NCI-H69 (cell line): ENCODE data around the gene BEGAIN.

ENCODE experiments used
- DNase-seq: peaks from one replicate; lab custom pipeline; 2025; lab: John Stamatoyannopoulos, UW

BEGAIN gene

DNA sequence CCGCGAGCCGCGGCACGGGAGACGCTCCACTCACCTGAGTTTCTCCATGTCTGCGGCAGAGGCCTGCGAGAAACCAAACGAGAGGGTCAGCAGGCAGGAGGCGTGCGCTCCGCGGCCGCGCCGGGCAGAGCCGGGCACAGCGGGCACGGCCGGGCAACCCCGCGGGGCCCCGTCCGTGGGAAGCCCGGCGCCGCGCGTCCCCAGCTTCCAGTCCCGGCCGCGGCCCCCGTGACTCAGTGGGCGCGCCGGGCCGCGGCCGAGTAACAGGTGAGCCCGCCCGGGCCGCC, 19.4 kb downstream of the BEGAIN start:
- DNase-seq = peak; percentile 53

DNA sequence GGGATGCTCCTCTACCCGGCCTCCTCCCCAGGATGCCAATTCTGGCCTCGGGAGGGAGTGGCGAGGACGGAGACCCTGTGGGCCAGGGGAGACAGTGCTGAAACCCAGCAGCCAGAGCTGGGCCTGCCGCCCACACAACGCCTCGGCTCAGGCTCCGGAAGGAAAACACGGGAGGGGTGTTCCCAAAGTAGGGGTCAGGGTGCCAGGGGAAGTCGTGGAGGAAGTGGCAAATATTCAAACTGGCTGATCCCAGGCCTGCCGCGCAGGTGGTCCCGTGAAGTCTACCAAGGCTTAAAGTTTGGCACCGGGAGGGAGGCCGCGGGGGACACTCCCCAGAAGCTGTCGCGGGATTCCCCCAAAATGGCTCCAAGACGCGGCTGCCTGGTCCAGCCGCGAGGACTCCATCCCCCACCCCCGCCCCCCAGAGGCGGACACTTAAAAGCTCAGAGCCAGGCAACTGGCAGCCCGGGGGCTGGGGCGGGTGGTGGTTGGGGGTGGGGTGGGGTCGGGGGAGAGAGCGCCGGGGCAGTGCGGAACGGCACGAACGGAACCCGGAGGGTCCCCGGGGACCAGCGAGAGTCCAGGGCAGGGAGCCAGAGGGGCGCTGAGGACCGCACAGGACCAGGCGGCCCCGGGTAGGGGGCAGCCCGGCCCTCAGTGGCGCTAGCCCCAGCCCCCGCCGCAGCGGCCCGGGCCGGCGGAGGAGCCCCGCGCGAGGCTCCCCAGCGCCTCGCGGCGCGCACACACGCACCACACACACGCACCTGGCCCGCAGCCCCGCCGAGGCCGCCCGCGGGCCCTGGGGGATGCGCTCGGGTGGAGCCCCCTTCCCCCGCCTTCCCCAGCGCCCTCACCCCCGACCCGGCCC, 20.0 kb downstream of the BEGAIN start:
- DNase-seq = peak; percentile 24

DNA sequence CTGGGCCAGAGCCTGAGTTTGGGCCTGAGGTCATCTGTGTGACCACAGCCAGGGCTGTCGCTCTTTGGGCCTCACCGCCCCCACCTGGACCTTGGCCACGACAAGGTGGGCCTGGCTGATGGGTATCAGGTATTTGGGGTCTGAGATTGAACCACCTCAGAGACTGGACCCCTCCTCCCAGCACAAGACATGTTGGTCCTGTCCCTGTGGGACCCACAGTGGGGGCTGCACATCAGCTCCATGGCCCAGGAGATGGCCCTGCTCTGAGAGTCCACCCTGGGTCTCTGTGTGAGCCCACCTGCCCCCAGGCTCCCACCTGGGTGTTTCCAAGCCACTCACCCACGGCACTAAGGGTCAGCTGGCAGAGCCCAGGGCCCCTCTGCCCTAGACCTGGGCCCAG, 20.6 kb downstream of the BEGAIN start:
- no peak for DNase-seq

DNA sequence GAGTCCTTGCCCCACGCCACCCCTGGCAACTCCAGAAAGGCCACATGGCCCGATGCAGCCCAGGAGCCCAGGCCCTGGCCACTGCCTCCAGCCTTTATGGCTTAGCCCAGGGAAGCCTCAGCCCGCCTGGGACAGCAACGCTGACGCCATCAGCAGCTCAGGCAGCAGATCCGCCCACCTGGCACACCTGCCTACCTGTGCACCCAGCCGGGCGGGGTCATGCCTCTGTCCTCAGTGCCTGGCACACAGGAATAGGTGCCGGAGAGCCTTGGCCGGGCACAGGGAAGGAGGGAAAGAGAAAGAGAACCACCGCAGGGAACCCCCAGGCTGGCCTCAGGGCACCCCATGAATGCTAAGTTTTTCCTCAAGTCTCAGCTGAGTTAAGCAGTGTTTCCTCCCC, 21.1 kb downstream of the BEGAIN start:
- peak; percentile 59 for DNase-seq

DNA sequence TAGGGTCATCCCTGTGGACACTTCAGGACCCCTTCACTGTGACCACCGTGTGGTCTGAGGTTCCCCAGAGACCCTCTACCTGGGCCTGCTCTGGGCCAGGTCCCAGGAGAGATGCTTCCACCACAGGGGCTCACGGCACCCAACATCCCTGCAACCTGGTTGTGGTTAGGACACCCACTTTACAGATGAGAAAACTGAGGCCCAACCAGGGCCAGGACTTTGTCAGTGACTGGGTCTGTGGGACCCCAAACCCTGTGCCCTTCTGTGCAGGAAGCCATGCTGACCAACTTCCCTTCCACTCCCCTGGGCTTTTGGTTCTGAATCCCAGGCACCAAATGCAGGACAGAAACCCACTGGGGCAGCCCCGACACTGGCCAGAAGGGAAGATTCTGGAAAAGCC, 21.6 kb downstream of the BEGAIN start:
- no peak for DNase-seq

DNA sequence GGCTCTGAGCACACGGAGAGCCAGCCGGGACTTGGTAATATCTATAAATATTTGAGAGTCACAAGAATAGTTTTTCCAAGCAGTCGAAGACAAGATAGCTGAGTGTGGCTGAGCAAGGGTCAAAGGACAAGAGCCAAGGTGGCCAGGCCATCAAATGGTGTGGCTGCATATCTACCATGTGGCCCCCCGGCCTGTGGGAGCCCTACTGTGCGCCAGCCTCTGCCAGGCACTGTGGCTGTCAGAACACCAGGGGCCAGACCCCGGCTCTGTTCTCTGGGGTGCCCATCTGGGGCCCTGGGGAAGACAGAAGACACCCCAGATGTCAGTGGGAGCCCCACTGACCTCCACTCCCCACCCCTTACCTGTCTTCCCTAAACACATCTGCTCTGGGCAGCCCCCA, 22.7 kb downstream of the BEGAIN start:
- no peak for DNase-seq

DNA sequence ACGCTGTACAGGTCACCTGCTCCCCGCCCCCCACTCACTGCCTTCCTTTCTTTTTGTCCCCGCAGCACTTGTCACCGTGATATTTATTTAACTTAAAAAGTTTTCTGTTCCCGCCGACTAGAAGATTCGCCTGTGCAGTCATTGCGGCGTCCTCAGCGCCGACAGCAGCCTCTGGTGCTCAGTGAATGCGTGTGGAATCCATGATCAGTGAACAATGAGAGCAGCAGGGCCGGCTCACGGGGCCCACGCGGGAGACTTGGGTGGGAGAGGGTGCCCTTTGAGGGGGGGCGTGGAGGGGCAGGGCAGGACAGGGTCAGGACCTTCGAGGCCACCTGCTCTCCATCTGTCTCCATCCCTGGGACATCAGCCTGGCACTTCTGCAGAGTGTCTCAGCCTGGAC, 24.5 kb downstream of the BEGAIN start:
- no peak for DNase-seq

DNA sequence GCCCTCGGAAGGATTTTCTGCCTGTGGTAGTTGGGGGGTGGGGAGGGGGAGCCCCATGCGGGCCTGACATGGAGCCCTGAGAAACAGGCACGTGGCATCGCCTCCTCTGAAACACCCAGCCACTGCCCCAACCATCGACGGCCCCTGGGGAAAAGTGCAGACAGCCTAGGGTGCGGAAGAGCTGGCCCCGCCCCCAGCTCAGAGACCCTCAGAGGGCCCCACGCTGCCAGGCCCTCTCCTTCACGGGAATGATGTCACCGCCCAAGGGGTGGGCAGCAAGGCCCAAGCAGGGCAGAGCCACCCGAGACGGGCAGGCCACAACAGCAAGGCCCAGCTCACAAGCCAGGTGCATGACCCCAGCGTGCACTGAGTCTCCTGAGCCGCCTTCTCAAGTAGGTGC, 26.2 kb downstream of the BEGAIN start:
- no peak for DNase-seq

DNA sequence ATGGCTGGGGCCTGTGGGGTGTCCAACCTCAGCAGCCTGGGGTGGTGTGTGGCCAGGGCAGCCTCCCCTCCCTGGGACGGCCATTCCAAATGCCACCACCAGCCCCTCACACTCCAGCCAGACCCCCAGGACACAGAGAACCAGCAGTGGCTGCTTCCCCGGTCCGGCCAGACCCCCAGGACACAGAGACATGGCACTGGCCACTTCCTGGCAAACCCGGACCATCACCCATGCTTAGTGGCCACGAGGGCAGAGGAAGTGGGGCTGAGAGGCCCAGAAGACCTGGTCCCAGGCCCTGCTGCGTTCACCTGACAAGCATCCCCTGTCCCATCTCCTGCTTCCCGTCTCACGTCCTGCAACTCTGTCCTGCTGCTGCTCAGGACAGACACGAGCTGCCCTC, 26.7 kb downstream of the BEGAIN start:
- DNase-seq = no peak

DNA sequence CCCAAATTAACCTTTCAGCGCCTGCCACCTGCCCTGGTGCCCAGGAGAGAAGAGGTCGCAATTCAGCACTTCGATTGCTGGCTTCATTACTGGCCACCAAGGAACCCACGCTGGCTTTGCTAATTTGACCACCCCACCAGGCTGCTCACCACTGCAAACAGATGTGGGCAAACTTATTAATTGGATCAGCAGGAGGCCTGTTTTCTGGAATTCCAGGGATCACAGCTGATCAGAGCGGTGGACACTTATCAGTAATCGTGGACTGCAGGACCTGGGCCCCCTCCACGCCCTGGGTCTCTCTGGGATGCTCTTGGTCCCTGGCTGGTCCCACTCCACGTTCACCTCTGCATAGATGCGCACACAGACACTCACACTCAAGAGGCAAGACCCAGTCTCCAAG, 27.8 kb downstream of the BEGAIN start:
- DNase-seq = no peak

DNA sequence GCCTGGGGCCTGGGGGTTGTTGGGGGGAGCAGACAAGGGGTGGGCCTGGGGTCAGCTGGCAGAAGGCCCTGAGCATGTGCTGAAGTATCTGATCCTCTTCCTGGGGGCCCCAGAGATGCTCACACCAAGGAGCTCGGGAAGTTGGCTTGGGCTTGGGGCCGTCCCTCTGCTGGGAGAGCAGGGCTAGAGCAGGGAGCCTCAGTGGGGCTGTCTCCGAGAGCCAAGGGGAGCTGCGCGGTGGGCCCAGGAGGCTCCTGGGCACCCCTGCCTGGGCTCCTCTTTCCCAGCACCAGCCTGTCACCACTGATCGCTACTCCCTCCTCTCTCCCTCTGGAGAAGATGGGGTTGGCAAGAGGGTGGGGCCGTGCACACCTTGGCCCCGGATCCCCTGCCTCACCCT, 28.3 kb downstream of the BEGAIN start:
- DNase-seq = no peak

DNA sequence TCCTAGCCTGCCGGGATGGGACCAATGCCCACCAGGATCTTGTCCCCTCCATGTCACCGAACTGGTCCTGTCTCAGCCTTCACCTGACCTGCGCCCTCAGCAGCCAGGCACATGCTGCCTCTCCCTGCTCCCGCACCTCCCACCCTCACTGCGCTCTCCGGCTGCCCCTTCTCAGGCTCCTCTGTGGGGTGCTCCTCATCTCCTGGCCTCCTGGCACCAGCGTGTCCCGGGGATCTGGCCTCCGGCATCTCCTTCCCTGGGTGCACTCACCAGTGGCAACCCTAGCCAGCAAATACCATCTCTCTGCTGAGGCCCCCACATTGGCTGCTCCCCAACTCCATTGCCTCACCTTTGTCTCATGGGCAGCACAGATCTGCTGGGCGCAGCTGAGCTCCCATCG, 29.0 kb downstream of the BEGAIN start:
- DNase-seq = no peak

DNA sequence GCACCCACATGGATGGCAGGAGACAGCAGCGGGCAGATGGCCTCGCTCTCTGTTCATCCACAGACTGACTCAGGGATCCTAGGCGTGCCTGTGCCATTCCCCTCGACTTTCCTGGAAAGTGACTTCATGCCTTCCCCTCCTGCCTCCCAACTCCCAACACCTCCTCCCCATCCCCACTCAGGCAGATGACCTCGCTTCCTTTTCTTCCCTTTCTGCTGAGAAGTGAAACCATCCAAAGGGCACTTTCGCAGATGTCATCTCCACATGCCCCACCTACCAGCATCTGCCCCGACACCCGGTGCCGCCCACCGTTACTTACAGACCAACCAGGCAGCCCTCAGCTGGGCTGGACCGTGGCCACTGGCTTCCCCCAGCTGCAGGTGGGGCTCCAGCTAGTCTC, 29.6 kb downstream of the BEGAIN start:
- DNase-seq = peak; percentile 62

DNA sequence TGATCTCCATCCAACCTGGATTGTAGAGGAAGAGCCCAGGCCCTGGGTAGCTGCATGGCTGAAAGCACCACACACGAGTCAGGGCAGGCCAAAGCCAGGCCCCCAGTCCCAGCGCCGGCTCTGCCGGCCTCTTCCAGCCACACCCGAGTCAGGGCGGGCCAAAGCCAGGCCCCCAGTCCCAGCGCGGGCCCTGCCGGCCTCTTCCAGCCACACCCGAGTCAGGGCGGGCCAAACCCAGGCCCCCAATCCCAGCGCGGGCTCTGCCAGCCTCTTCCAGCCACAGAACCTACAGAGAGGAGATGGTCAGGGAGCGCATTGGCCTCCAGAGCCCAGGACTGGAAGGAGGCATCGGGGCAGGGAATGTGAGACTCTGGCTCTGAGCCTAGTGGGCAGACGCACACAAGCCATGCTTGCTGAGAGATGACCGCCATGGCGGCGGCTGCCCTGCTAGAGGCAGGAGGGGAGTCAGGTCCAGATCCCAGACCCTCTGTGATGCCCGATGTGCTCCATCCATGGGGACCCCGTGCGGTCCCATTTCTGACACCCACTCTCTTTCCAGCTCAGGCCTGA, 30.2 kb downstream of the BEGAIN start:
- DNase-seq = no peak

DNA sequence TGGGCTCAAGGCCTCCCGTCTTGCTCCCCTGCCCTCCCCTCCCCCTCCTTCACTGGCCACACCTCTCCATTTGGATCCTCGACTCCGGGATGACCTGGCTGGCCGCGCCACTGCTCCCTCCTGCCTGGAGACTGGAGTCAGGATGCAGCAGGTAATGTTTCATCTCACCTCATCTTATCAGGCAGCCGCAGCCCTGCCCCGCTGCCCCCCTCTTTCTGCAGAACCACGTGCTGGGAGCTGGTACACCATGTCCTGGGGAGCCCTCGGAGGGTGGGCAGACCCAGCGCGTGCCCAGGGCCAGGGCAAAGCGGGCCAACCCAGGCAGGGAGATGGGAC, 31.1 kb downstream of the BEGAIN start:
- DNase-seq = no peak

DNA sequence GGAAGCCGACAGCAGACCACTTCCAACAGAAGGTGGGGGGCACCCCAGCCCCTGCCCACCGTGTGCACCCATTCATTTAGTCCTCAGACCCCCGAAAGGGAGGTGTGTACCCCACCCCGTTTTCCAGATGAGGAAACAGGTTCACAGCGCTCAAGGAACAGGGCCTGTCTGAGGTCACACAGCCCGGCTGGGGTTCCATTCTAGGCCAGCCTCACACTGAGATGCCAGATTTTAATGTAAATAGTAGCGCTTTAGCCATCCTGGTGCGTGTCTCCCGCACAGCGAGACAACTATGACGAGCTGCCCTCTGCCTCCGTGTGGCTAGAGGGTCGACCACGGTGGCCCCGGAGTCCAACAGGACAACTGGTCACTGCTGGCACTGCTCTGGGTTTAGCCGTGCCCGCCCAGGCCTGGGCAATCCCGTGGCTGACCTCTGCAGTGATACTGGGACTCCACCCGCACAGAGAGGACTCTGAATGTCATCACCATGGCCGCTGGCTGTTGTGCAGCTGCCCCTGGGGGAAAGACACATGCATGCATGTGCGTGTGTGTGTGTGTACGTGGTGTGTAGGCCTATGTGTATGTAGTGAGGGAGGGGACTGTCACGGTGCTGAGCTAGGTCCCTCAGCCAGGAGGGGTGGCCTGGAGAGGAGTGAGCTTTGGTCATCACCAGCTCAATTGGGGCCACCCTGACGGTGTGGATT, 31.6 kb downstream of the BEGAIN start:
- DNase-seq = no peak

DNA sequence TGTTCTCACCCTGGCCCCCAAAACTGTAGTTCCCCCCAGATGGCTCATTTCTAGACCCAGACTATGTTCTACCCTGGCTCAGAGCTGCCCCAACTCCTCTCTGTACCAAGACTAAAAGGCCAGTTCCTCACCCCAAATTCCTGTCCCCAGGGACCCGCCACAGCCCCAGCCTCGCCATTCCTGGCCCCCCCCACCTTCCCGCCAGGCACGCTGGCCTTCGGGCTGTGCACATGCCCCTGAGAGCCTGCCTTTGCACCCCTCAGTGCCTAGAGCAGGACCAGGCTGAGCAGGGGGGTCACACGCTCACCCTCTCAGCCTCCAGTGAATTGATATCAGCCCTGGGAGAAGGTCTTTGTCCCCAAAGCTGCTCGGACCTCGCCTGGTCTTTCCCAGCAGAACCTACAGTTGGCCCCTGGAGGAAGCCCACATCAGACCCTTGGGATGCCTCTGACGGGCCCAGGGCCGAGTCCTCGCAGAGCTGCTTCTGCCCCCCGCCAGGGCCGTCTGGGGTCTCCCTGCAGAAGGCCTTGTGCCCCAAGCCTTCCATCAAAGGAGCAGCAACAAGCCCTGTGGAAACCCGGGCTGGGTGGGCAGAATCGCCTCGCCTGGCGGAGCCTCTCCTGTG, 32.4 kb downstream of the BEGAIN start:
- DNase-seq = no peak

DNA sequence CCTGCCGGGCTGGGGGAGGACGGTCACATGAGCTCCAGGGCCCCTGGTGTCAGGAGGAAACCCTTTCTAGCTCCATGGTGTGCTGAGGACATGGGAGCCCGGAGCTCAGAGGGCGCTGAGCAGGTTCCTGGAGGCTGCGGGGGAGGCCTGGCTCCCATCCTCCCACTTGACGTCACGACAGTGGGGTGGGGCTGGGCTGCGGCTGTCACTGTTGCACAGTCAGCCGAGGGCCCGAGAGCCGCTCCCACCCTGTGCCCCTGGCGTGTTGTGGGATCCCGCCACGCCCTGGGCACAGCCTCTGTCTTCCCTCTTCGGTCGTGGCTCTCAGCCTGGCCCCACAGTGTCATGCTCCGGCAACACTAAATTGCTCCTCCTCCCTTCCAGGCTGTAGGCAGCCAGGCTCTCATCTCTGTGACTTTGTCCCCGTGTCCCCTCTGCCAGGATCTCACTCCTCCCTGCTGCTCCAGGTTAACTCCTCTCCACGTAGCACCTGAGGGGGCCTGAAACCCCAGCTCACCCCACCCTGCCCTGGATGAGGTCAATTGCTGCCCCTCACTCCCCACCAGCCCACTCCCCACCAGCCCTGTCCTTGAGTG, 33.0 kb downstream of the BEGAIN start:
- no peak for DNase-seq

DNA sequence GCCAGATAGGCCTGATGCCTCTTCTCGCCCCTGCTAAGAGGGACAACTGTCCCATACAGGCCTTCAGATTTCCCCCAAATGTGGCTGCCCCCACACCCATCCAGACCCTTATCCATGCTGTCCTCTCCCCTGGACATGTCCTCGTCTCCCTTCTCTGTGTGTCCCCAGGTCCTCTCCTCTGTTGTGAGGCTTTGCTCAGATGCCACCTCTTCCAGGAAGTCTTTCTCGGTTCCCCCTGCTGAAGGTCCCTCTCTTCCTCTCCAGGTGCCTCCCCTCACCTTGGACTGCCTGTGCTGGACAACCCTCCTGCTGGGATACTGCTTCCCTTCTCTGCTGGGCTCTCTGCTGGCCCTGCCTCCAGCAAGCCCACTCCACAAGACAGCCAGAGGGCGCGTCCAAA, 33.7 kb downstream of the BEGAIN start:
- DNase-seq = no peak

DNA sequence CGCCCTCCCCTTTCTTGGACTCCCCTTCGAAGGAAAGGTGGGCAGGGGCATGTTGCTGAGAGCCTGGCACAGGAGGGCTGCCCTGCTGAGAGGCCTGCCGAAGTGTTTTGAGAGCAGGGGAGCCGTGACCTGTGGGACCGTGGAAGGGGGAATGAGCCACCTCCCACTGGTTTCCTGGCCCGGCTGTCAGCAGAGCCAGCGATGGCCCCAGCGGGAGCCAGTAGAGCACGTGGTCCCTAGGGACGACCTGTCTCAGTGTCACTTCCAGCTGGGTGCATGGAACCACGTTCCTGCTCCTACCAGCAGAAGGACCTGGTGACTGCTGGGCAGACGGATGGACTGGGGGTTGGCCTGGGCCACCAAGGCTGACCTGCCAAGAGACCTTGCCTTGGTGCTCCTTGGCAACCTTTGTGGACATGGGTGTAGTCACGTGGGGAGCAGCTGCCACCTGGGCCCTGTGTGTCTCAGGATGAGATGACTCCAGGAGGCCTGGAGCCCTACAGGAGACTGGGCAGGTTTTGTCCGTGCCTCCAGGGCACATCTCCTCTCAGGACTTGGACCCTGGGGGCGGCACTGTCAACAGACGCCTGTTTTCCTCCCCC, 34.6 kb downstream of the BEGAIN start:
- DNase-seq = peak; percentile 80

DNA sequence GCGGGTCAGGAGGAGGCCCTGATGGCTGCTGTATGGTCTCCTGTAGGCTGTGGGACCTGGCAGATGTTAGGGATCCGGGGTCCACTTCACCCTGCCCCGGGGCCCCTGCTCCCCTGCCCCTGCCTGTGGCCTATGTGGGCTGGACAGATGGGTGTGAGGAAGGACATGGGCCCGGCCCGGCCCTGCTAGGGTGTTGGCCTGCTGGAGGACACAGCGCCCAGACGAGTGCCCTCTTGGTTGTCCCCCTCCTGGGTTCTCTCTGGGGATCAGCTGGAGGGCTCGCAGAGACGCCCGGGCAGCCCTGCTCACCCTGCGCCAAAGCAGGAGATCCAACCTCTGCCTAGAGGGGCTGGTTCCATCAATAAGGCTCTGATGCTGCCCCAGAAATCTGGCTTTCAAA, 36.2 kb downstream of the BEGAIN start:
- DNase-seq = no peak

DNA sequence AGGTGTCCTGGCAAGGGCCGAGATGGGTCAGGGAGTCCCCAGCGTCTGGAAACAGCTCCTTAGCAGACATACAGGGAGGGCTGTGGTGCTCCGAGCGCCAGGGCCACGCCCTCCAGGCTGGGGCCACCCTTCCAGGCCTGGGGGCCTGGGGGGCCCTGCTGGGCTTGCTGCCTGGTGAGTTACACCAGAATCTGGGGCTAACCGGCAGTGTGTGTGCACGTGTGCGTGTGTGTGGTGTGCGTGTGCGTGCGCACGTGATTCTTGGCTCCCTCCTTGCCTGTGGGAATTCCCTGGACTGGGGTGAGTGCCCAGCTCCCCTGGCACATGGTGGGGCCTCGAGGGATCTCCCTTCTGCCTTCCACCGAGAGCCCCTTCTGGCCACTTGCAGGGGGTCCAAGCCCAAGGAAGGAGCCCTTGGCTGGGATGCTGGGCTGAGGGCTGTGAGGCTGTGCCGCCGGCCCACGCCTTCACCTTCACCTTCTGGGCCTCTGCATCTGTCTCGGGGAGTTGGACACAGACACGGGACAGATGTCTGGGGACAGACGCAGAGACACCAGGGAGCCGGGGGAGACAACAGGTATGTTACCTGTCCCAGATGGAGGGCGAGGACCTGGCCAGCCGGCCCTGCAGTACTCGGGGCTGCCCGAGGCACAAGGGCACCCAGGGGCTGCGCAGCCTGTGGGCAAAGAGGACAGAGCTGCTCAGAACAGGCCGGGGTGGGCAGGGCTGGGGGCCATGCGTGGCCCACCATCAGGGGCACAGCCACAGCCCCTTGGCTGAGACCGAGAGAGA, 37.2 kb downstream of the BEGAIN start:
- no peak for DNase-seq
